BJ (cell line): ENCODE results near the gene IFI27L1. TPM values are rescaled to one million over a fixed set of nuclear protein-coding genes. Genes with fewer than 3 reads are reported as not detected.

Experiments used
- CTCF ChIA-PET: fragments of 350-600 bp; formaldehyde crosslinking; extraction: SDS; loops from one replicate; lab custom pipeline; 2021; ENCODE audit warnings: antibody characterized with exemption, inconsistent platforms; lab: Yijun Ruan, JAX
- POLR2A ChIA-PET: fragments of 300-600 bp; sonication (Branson Sonifier 250); formaldehyde crosslinking; extraction: SDS; loops from one replicate; lab custom pipeline; 2021; ENCODE audit warnings: antibody characterized with exemption; lab: Charles Lee
- DNase-seq: peaks from one replicate; pipeline ENCODE4 v3.0.0-alpha.2; 2011; ENCODE audit warnings: low read depth
- H3K27me3 ChIP-seq: 2 replicates; pipeline ENCODE4 v1.6.0; 2011; ENCODE audit warnings: low read length; ENCODE audit not compliant: control insufficient read depth, insufficient read depth
- H3K36me3 ChIP-seq: 2 replicates; pipeline ENCODE4 v1.5.1; 2011; ENCODE audit warnings: low read length; ENCODE audit not compliant: control insufficient read depth, insufficient read depth
- H3K4me3 ChIP-seq: 2 replicates; pipeline ENCODE4 v1.5.1; 2011; ENCODE audit warnings: low read depth, mild to moderate bottlenecking, control low read depth, low read length
- CTCF ChIP-seq: IDR thresholded peaks from 2 replicates; pipeline ENCODE4 v1.5.1; 2011; ENCODE audit warnings: low read depth, mild to moderate bottlenecking, control low read depth, inconsistent platforms, low read length, moderate library complexity; ENCODE audit not compliant: insufficient read depth
- polyA plus RNA-seq: library from polyadenylated mRNA; depleted of rRNA; stranded (reverse); fragments of >200 nt; gene quantifications from 2 replicates; pipeline ENCODE4 v1.2.3, GENCODE V29; 2011

IFI27L1 gene
- polyA plus RNA-seq, 1 experiment: 18.6 TPM

GRCh38 chr14:94097091-94097490, 16.0 kb downstream of the IFI27L1 start:
- POLR2A ChIA-PET: no interaction called here
- H3K27me3 ChIP-seq: no peaks in the 10 kb centered on the region
- DNase-seq: no peak
- no peaks in the 10 kb centered on the region for H3K36me3 ChIP-seq
- CTCF ChIA-PET: interaction anchor here (1.0 to 1.7 kb wide), 2 partner anchors 14 to 61 kb away, joined by 3 to 5 read pairs; no protein-coding TSS in a partner anchor
- no peak overlapping the region for H3K4me3 ChIP-seq
- TF ChIP-seq CTCF: no peak

GRCh38 chr14:94098326-94098992, 17.3 kb downstream of the IFI27L1 start:
- TF ChIP-seq CTCF: no peak
- no peaks in the 10 kb centered on the region for H3K36me3 ChIP-seq
- no peak overlapping the region for H3K4me3 ChIP-seq
- ChIA-PET POLR2A (interaction anchor here (1.0 kb wide), 1 partner anchor 17 kb away, joined by 5 read pairs; the partner anchor contains the start of genes DDX24 and IFI27L1), CTCF (interaction anchor here (1.2 kb wide), 1 partner anchor 35 kb away, joined by 3 read pairs; no protein-coding TSS in a partner anchor)
- no peaks in the 10 kb centered on the region for H3K27me3 ChIP-seq
- peak; percentile 56 for DNase-seq

GRCh38 chr14:94099006-94099405, 17.9 kb downstream of the IFI27L1 start:
- H3K27me3 ChIP-seq: no peaks in the 10 kb centered on the region
- TF ChIP-seq CTCF: no peak
- ChIA-PET POLR2A (interaction anchor here (1.0 kb wide), 1 partner anchor 18 kb away, joined by 5 read pairs; the partner anchor contains the start of genes DDX24 and IFI27L1), CTCF (interaction anchor here (1.2 kb wide), 1 partner anchor 34 kb away, joined by 3 read pairs; no protein-coding TSS in a partner anchor)
- no peak overlapping the region for H3K4me3 ChIP-seq
- no peaks in the 10 kb centered on the region for H3K36me3 ChIP-seq
- DNase-seq: no peak

- DNase-seq: peak; percentile 41
- ChIA-PET POLR2A (no interaction called here), CTCF (interaction anchor here (0.8 to 1.0 kb wide), 3 partner anchors 31 to 161 kb away, joined by 3 to 4 read pairs (median 3); no protein-coding TSS in a partner anchor)
- Histone ChIP-seq H3K4me3 (no peak overlapping the region), H3K27me3 (no peaks in the 10 kb centered on the region), H3K36me3 (no peaks in the 10 kb centered on the region; the same call in 1 of the 2 replicates)
- no peak for TF ChIP-seq CTCF
Observed at GRCh38 chr14:94100847-94101246, 19.7 kb downstream of the IFI27L1 start.

- no peak for TF ChIP-seq CTCF
- no peak overlapping the region for H3K4me3 ChIP-seq
- no peak for DNase-seq
- no peaks in the 10 kb centered on the region; the same call in 1 of the 2 replicates for H3K36me3 ChIP-seq
- H3K27me3 ChIP-seq: no peaks in the 10 kb centered on the region
- POLR2A ChIA-PET: no interaction called here
- CTCF ChIA-PET: no interaction called here
Observed at GRCh38 chr14:94101748-94102147, 20.6 kb downstream of the IFI27L1 start.
